GM23248 (cell line): ENCODE results near the gene DCLK2.

Source experiments
- EZH2 ChIP-seq: fragments of 200-600 bp; sonication (generic); IDR thresholded peaks from 2 replicates; pipeline ENCODE4 v1.6.1; 2018; ENCODE audit warnings: antibody characterized with exemption, mild to moderate bottlenecking; ENCODE audit not compliant: insufficient read depth, poor library complexity, severe bottlenecking
- EZH2phosphoT487 ChIP-seq: fragments of 200-600 bp; sonication (generic); IDR thresholded peaks from 2 replicates; pipeline ENCODE4 v1.6.1; 2018; ENCODE audit warnings: antibody characterized with exemption, moderate library complexity, mild to moderate bottlenecking, low read depth; ENCODE audit not compliant: insufficient read depth

DNA sequence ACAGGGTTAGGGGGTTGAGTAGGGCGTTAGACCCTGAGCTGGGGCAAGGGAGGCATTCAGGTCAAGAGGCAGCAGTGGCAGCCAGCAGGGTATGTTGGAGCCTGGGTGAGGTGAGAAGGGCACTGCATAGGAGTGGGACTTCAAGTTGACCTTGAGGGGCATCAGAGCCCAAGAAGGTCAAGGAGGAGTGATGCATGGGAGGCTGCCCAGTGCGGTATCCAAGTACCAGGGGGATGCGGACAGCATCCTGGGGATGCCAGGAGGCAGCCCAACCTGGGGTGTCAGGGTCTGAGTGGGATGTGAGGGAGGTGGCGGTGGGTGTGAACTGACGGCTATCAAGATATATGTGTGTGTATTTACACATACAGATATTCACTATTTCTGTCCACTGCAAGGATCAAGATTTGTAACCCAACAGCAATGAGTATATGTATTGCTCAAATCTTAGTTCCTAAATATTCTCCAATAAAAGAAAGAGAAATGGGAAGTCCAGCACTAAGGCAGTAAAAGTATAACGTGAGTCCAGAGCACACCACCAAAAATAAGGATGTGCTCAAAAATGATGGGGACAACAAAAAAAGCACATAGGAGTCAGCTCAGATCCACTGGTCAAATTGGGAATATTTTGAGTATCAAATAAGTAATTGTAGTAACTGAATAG lies 9.8 kb upstream of the DCLK2 start:
- TF ChIP-seq EZH2: no peak
- TF ChIP-seq EZH2phosphoT487: no peak
